HG03196 (cell line): ENCODE data around the gene RAP2A.
A peak's percentile ranks its signal among the peaks of the same experiment; 100 is the strongest.

Source experiments
- ATAC-seq: cut with Tn5 transposase; IDR thresholded peaks from one replicate; pipeline ENCODE4 v1.9.1; 2021; ENCODE audit not compliant: unreplicated experiment

RAP2A gene

GRCh38 chr13:97422118-97423054, 11.6 kb upstream of the RAP2A start:
- ATAC-seq: no peak

GRCh38 chr13:97423300-97424045, 10.5 kb upstream of the RAP2A start:
- no peak for ATAC-seq

- ATAC-seq: no peak
Measured at GRCh38 chr13:97425590-97425989, 8.4 kb upstream of the RAP2A start.

- ATAC-seq: no peak
Measured at GRCh38 chr13:97426695-97427094, 7.3 kb upstream of the RAP2A start.

GRCh38 chr13:97429681-97430081, 4.3 kb upstream of the RAP2A start:
- ATAC-seq: no peak

GRCh38 chr13:97430296-97430695, 3.7 kb upstream of the RAP2A start:
- ATAC-seq: no peak

- ATAC-seq: no peak
Measured at GRCh38 chr13:97431171-97431764, 2.7 kb upstream of the RAP2A start.

- ATAC-seq: no peak
Measured at GRCh38 chr13:97432232-97432916, 1.6 kb upstream of the RAP2A start.

GRCh38 chr13:97432917-97433726, 847 bp upstream of the RAP2A start:
- ATAC-seq: peak; percentile 82

- ATAC-seq: peak; percentile 0
Measured at GRCh38 chr13:97434397-97435201, 630 bp downstream of the RAP2A start.

- no peak for ATAC-seq
Measured at GRCh38 chr13:97435323-97435722, 1.4 kb downstream of the RAP2A start.

GRCh38 chr13:97435794-97436193, 1.8 kb downstream of the RAP2A start:
- ATAC-seq: no peak

GRCh38 chr13:97436845-97437244, 2.9 kb downstream of the RAP2A start:
- no peak for ATAC-seq

GRCh38 chr13:97437729-97438128, 3.8 kb downstream of the RAP2A start:
- no peak for ATAC-seq

GRCh38 chr13:97438856-97439595, 5.1 kb downstream of the RAP2A start:
- ATAC-seq: no peak

- no peak for ATAC-seq
Measured at GRCh38 chr13:97440598-97441170, 6.7 kb downstream of the RAP2A start.

- ATAC-seq: no peak
Measured at GRCh38 chr13:97441368-97441767, 7.4 kb downstream of the RAP2A start.

GRCh38 chr13:97445522-97446187, 11.7 kb downstream of the RAP2A start:
- ATAC-seq: no peak
